AG09309 (cell line): Measurements from ENCODE around the gene SSR3.
"Not testable (repeated sequence)": the region's sequence is repeated elsewhere in the genome, so short reads cannot be mapped to it uniquely, and the experiment has no call there.

Source experiments
- DNase-seq: peaks from one replicate; pipeline ENCODE4 v3.0.0-alpha.2; 2010; ENCODE audit warnings: low read depth
- H3K4me3 ChIP-seq: 2 replicates; pipeline ENCODE4 v1.5.1; 2011; ENCODE audit warnings: mild to moderate bottlenecking, low read depth, low read length, moderate library complexity; ENCODE audit not compliant: control insufficient read depth
- CTCF ChIP-seq: IDR thresholded peaks from 2 replicates; pipeline ENCODE4 v1.5.1; 2011; ENCODE audit warnings: mild to moderate bottlenecking, low read depth, low read length, inconsistent platforms; ENCODE audit not compliant: insufficient read depth, control insufficient read depth; ENCODE audit errors: missing control alignments

Gene SSR3

GRCh38 chr3:156576051-156576450, 21.1 kb upstream of the SSR3 start:
- no peak for TF ChIP-seq CTCF
- no peak overlapping the region for H3K4me3 ChIP-seq
- DNase-seq, result no peak

DNA sequence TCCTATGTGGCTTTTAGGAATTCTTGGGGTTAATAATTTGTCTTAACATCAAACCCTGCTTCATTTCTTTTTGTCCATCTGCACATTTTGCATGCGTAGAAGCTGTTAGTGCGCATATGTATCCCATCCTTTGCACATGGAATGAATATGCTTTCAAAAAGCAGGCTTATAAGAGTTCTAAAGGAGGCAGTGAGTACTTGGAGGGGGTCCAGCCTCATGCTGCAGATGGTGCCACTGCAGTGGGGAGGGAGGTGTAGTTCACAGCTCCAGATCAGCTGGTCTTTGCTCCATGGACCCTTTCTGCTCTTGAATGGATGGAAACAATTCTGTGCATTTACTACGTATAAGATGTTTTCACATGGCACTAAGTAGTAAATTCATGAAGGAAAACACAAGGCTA, 20.7 kb upstream of the SSR3 start:
- no peak for TF ChIP-seq CTCF
- DNase-seq, result no peak
- no peak overlapping the region for H3K4me3 ChIP-seq

DNA sequence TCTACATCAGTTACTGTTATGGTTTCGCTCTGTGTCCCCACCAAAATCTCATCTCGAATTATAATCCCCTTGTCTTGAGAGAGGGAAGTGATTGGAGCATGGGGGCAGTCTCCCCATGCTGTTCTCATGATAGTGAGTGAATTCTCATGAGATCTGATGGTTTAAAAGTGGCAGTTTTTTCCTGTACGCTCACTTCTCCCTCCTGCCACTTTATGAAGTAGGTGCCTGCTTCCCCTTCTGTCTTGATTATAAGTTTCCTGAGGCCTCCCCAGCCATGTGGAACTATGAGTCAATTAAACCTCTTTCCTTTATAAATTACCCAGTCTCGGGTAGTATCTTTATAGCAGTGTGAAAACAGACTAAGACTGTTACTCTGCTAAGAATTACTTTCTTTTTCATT, 15.0 kb upstream of the SSR3 start:
- H3K4me3 ChIP-seq, DNase-seq: not testable (repeated sequence)

- not testable (repeated sequence) for DNase-seq, H3K4me3 ChIP-seq
Measured at GRCh38 chr3:156569016-156569415, 14.1 kb upstream of the SSR3 start.

DNA sequence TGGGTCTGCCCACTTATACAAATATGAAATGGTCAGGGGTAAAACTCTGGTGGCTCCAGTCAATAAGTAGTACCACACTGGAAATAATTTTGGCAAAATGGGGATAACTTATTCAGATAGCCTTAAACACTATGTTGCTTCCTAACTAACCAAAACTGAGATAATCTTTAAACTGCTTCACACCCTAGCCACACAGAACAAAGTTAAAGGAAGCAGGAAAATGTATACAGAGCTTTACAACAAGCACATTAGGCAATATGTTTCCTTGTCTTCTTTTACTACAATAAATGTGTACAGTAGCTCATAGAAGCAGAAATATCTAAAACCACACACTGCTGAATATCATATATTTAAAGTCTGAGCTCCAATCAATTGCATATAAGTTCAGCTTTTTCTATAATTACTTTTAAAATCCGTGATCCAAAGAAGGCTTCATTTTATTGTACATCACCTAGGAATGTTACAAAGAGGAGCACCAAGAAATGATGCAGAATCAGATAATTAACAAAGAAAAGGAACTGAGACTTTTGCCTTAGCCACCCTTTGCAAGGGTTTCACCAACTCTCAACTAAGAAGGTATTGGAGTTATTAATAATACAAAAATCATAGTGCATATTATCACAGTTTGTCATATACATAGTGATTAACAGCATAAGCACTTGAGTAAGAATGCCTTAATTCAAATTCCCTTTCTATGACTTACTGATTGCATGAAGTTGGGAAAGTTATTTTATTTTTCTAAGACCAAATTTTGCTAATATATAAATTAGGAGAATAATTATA, 9.2 kb upstream of the SSR3 start:
- no peak for DNase-seq
- no peak overlapping the region for H3K4me3 ChIP-seq
- no peak for TF ChIP-seq CTCF

GRCh38 chr3:156562486-156562885, 7.6 kb upstream of the SSR3 start:
- H3K4me3 ChIP-seq, DNase-seq: not testable (repeated sequence)

GRCh38 chr3:156561533-156561932, 6.6 kb upstream of the SSR3 start:
- DNase-seq, result no peak

DNA sequence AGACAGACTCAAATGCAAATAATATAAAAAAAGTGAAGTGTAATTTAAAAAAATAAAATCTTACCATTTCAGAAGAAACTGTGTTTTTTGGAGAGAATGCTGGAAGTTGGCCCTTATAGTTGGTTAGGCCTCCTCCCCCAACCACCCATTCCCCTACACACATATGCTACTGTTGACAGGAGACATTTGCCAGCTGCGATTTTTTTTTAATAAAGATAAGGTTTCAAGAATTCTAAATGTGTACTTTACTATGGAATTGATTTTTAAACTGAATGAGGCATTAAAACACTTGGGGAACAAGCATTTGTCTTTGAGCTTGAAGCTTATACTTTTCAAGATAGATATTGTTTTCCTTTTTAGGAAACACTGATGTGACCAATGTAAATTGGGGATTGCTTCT, 4.4 kb upstream of the SSR3 start:
- DNase-seq, result no peak
- H3K4me3 ChIP-seq, result no peak overlapping the region
- TF ChIP-seq CTCF, result no peak

More at GRCh38 chr3:156561533-156561932, 6.6 kb upstream of the SSR3 start:
- no peak overlapping the region for H3K4me3 ChIP-seq
- TF ChIP-seq CTCF, result no peak

- DNase-seq, result no peak
- no peak for TF ChIP-seq CTCF
- no peak overlapping the region for H3K4me3 ChIP-seq
Measured at GRCh38 chr3:156558389-156558788, 3.5 kb upstream of the SSR3 start.
